ENCODE measurements around the gene EIF3L.
"Not testable (repeated sequence)": the region's sequence is repeated elsewhere in the genome, so short reads cannot be mapped to it uniquely, and the experiment has no call there.

EIF3L gene

GRCh38 chr22:37849089-37849751, at the start of gene EIF3L:
Gene EIF3L, plus strand, starts transcription at chr22:37849419. Its CDS starts 31 bp downstream, at chr22:37849450.
- DNase-seq (ENCODE audit: low spot score): peak; percentile 97

- DNase-seq (ENCODE audit: low spot score): not testable (repeated sequence)
Measured at GRCh38 chr22:37799979-37800378, 49.2 kb upstream of the EIF3L start.

- no peak for DNase-seq (ENCODE audit: low spot score)
Measured at GRCh38 chr22:37801946-37802309, 47.3 kb upstream of the EIF3L start.

- peak; percentile 74 for DNase-seq (ENCODE audit: low spot score)
Measured at GRCh38 chr22:37802310-37803194, 46.7 kb upstream of the EIF3L start.

GRCh38 chr22:37803195-37803638, 46.0 kb upstream of the EIF3L start:
- DNase-seq (ENCODE audit: low spot score): no peak

GRCh38 chr22:37803639-37804351, 45.4 kb upstream of the EIF3L start:
- no peak for DNase-seq (ENCODE audit: low spot score)

GRCh38 chr22:37804352-37804880, 44.8 kb upstream of the EIF3L start:
- peak; percentile 48 for DNase-seq (ENCODE audit: low spot score)

GRCh38 chr22:37804881-37805809, 44.1 kb upstream of the EIF3L start:
- peak; percentile 89 for DNase-seq (ENCODE audit: low spot score)

- DNase-seq (ENCODE audit: low spot score): no peak
Measured at GRCh38 chr22:37805810-37806277, 43.4 kb upstream of the EIF3L start.

- peak; percentile 60 for DNase-seq (ENCODE audit: low spot score)
Measured at GRCh38 chr22:37806409-37807333, 42.5 kb upstream of the EIF3L start.

GRCh38 chr22:37807410-37808293, 41.6 kb upstream of the EIF3L start, which contains the start of gene GCAT:
Gene GCAT, plus strand, starts transcription at chr22:37807934. Its CDS starts 34 bp downstream, at chr22:37807968.
- peak; percentile 99 for DNase-seq (ENCODE audit: low spot score)

- DNase-seq (ENCODE audit: low spot score): peak; percentile 37
Measured at GRCh38 chr22:37808294-37808657, 40.9 kb upstream of the EIF3L start.

GRCh38 chr22:37809672-37810333, 39.4 kb upstream of the EIF3L start:
- no peak for DNase-seq (ENCODE audit: low spot score)

- no peak for DNase-seq (ENCODE audit: low spot score)
Measured at GRCh38 chr22:37811867-37812266, 37.4 kb upstream of the EIF3L start.

GRCh38 chr22:37812869-37813678, 36.1 kb upstream of the EIF3L start:
- DNase-seq (ENCODE audit: low spot score): no peak

- no peak for DNase-seq (ENCODE audit: low spot score)
Measured at GRCh38 chr22:37815593-37815992, 33.6 kb upstream of the EIF3L start.

- no peak for DNase-seq (ENCODE audit: low spot score)
Measured at GRCh38 chr22:37816543-37817180, 32.6 kb upstream of the EIF3L start.
